Natural killer cell (primary cell): Measurements from ENCODE around the gene LEKR1. TPM values are rescaled to one million over a fixed set of nuclear protein-coding genes. Genes with fewer than 3 reads are reported as not detected.
"Not testable (repeated sequence)": the region's sequence is repeated elsewhere in the genome, so short reads cannot be mapped to it uniquely, and the experiment has no call there.

ENCODE experiments used
- ATAC-seq, 3 donors: fragments of 150-1000 bp in 2 of 3; fragments of 200-7000 bp in 1 of 3; cut with Tn5 transposase; 1 replicate in 1 of 3; 2 replicates in 2 of 3; pipeline ENCODE4 v1.10.0; 2021; ENCODE audit warnings: mild to moderate bottlenecking in 2 of 3, moderate library complexity in 2 of 3
- DNase-seq, 2 donors: peaks; one replicate each; pipeline versions ENCODE4 v3.0.0 to v3.0.0-alpha.2; 2013 to 2021; ENCODE audit warnings: mixed read lengths in 1 of 2
- H3K27ac ChIP-seq: one replicate; pipeline ENCODE4 v1.5.1; 2013; ENCODE audit warnings: mild to moderate bottlenecking, low read length
- H3K27me3 ChIP-seq: one replicate; pipeline ENCODE4 v1.6.1; 2013; ENCODE audit warnings: low read length; ENCODE audit not compliant: control insufficient read depth, insufficient read depth
- H3K36me3 ChIP-seq: one replicate; pipeline ENCODE4 v1.6.1; 2013; ENCODE audit warnings: low read length; ENCODE audit not compliant: control insufficient read depth, insufficient read depth
- H3K4me1 ChIP-seq: one replicate; pipeline ENCODE4 v1.6.1; 2013; ENCODE audit warnings: low read length; ENCODE audit not compliant: control insufficient read depth, insufficient read depth
- H3K4me3 ChIP-seq: one replicate; pipeline ENCODE4 v1.5.1; 2013; ENCODE audit warnings: low read length
- H3K9me3 ChIP-seq: one replicate; pipeline ENCODE4 v1.6.1; 2013; ENCODE audit warnings: low read length; ENCODE audit not compliant: control insufficient read depth, insufficient read depth
- H3K27ac Mint-ChIP-seq, 2 donors: one replicate each; pipeline ENCODE4 v1.8.0; 2022; ENCODE audit warnings: mild to moderate bottlenecking in 2 of 2, mixed read lengths in 2 of 2, moderate library complexity in 1 of 2
- H3K27me3 Mint-ChIP-seq, 2 donors: one replicate each; pipeline ENCODE4 v1.8.0; 2022; ENCODE audit warnings: low read depth in 2 of 2, mixed read lengths in 2 of 2
- H3K36me3 Mint-ChIP-seq: one replicate; pipeline ENCODE4 v1.8.0; 2022; ENCODE audit warnings: mixed read lengths
- H3K4me1 Mint-ChIP-seq, 2 donors: one replicate each; pipeline ENCODE4 v1.8.0; 2022; ENCODE audit warnings: mixed read lengths in 2 of 2
- H3K4me3 Mint-ChIP-seq: one replicate; pipeline ENCODE4 v1.8.0; 2022; ENCODE audit warnings: mild to moderate bottlenecking, moderate library complexity, mixed read lengths
- H3K9me3 Mint-ChIP-seq, 2 donors: one replicate each; pipeline ENCODE4 v1.8.0; 2022; ENCODE audit warnings: mixed read lengths in 2 of 2
- WGBS: methylation state at CpG from one replicate; pipeline ENCODE4 v1.1.7; 2013; ENCODE audit warnings: missing lambda C conversion rate; ENCODE audit not compliant: insufficient coverage; 5-methylcytosine and 5-hydroxymethylcytosine counted together
- intact Hi-C: fragments of 100-400 bp; cut with micrococcal nuclease; formaldehyde crosslinking; loops from one replicate; pipeline ENCODE4 v1.14.2; 2022
- total RNA-seq, 4 donors: library from RNA; stranded (reverse); fragments of 120-200 nt in 1 of 4; gene quantifications; one replicate each; pipeline versions ENCODE4 v1.2.3 to v1.2.4, GENCODE V29; 2013 to 2022
- TF ChIP-seq, protein P1 (sequence below): fragments of 200-600 bp; IDR thresholded peaks from one replicate; pipeline ENCODE4 v1.8.0; 2022; ENCODE audit warnings: antibody characterized with exemption

Gene LEKR1
- total RNA-seq, 3 donors from 2014 or later (not counting 1 experiment from before 2014, with no cell fraction given): 1.1 to 1.7 (median 1.2) TPM

DNA sequence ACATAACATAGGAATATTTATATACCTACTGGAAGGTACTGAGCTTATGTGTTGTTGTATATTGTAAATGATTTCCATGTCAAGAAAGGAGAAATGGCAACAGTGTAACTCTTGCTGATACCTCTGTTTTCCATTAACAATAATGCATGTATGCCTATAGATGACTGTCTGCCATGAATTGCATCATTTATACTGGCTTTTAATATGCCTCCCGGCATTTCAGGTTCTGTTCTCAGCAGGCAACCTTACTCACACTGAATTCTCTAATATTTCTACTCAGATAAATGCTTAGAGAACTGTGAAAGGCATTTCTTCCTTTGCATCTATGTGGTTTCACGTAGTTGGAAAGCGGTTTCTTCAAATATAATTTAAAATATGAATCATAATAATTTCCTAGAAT lies 41.8 kb downstream of the LEKR1 start:
- Mint-ChIP-seq H3K9me3 (peaks cover 2 to 3% of the 10 kb centered on the region in 2 donors), H3K27ac (no peak overlapping the region), H3K4me1 (no peaks in the 10 kb centered on the region), H3K27me3 (no peaks in the 10 kb centered on the region), H3K4me3 (no peak overlapping the region), H3K36me3 (no peaks in the 10 kb centered on the region)
- H3K36me3 ChIP-seq: no peaks in the 10 kb centered on the region
- H3K4me3 ChIP-seq: no peak overlapping the region
- WGBS: 87% methylated on average over 1 of the region's 3 CpGs
- H3K27ac ChIP-seq: no peak overlapping the region
- TF ChIP-seq, protein P1, sequence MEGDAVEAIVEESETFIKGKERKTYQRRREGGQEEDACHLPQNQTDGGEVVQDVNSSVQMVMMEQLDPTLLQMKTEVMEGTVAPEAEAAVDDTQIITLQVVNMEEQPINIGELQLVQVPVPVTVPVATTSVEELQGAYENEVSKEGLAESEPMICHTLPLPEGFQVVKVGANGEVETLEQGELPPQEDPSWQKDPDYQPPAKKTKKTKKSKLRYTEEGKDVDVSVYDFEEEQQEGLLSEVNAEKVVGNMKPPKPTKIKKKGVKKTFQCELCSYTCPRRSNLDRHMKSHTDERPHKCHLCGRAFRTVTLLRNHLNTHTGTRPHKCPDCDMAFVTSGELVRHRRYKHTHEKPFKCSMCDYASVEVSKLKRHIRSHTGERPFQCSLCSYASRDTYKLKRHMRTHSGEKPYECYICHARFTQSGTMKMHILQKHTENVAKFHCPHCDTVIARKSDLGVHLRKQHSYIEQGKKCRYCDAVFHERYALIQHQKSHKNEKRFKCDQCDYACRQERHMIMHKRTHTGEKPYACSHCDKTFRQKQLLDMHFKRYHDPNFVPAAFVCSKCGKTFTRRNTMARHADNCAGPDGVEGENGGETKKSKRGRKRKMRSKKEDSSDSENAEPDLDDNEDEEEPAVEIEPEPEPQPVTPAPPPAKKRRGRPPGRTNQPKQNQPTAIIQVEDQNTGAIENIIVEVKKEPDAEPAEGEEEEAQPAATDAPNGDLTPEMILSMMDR: no peak
- DNase-seq: no peak
- no peak for ATAC-seq
- intact Hi-C loops: no loop called here
- no peaks in the 10 kb centered on the region for H3K4me1 ChIP-seq
- no peaks in the 10 kb centered on the region for H3K27me3 ChIP-seq
- H3K9me3 ChIP-seq: no peaks in the 10 kb centered on the region

DNA sequence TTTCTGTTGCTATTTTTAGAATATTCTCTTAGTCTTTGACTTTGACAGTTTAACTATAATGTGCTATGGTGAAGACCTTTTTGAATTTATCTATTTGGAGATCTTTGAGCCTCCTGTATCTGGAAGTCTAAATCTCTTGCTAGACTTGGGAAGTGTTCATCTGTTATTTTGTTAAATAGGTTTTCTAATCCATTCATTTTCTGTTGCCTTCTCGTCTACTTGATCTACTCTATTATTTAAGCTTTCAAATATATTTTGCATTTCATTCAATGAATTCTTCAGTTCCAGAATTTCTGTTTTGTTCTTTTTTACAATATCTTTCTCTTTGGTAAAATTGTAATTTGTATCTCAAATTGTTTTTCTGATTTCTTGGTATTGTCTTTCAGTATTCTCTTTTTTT lies 47.8 kb downstream of the LEKR1 start:
- TF ChIP-seq, protein P1: no peak
- Histone ChIP-seq H3K27me3 (no peaks in the 10 kb centered on the region), H3K36me3 (no peaks in the 10 kb centered on the region), H3K4me1 (no peaks in the 10 kb centered on the region), H3K27ac (no peak overlapping the region), H3K9me3 (no peaks in the 10 kb centered on the region), H3K4me3 (no peak overlapping the region)
- DNase-seq (no peak), ATAC-seq (no peak)
- peaks cover 26% of the 10 kb centered on the region for H3K36me3 Mint-ChIP-seq
- no peaks in the 10 kb centered on the region for H3K27me3 Mint-ChIP-seq
- no peak overlapping the region for H3K27ac Mint-ChIP-seq
- no peak overlapping the region for H3K4me3 Mint-ChIP-seq
- H3K9me3 Mint-ChIP-seq: peaks cover 8 to 16% of the 10 kb centered on the region in 2 donors
- intact Hi-C loops: no loop called here
- WGBS: no CpG with 5 or more reads among the region's 1 CpG
- H3K4me1 Mint-ChIP-seq: no peaks in the 10 kb centered on the region

DNA sequence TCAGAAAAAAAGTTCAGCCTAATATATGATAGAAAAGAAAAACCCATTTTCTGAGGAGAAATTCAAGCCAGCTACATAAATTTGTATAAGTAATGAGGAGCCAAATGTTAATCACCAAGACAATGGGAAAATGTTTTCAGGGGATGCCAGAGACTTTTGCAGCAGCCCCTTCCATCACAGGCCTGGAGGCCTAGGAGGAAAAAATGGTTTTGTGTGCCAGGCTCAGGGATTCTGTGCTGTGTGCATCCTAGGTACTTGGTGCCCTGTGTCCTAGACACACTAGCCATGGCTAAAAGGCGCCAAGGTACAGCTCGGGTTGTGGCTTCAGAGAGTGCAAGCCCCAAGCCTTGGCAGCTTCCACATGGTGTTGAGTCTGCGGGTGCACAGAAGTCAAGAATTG lies 53.3 kb downstream of the LEKR1 start:
- H3K27ac ChIP-seq, H3K9me3 ChIP-seq, ATAC-seq, H3K27ac Mint-ChIP-seq, H3K4me3 Mint-ChIP-seq, H3K4me3 ChIP-seq, H3K4me1 ChIP-seq, H3K4me1 Mint-ChIP-seq, H3K27me3 ChIP-seq, intact Hi-C loops, H3K27me3 Mint-ChIP-seq, DNase-seq, H3K36me3 ChIP-seq: not testable (repeated sequence)
- peaks cover 9 to 13% of the 10 kb centered on the region in 2 donors for H3K9me3 Mint-ChIP-seq
- 94% methylated on average over 3 of the region's 3 CpGs for WGBS
- peaks cover 31% of the 10 kb centered on the region for H3K36me3 Mint-ChIP-seq

DNA sequence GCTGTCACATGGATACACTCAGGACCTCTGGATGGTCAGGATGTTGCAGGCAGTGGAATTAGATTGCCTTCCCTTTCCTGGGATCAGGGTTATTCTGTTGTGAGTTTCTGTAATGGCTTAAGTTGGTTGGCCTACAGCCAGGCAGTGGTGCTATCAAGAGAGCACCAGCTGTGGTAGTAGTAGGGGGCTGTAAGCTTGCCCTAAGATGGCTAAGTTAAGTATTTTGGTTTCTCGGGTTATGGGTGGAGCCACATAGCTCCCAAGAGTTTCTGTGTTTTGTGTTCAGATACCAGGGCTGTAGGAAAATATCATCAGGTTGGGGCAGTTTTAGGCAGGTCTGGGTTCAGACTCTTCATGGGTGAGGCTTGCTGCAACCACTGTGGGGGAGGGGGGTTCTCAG lies 59.6 kb downstream of the LEKR1 start:
- WGBS: 93% methylated on average over 1 of the region's 1 CpG
- Histone ChIP-seq H3K4me3 (no peak overlapping the region), H3K27me3 (no peaks in the 10 kb centered on the region), H3K9me3 (no peaks in the 10 kb centered on the region), H3K36me3 (no peaks in the 10 kb centered on the region), H3K27ac (no peak overlapping the region), H3K4me1 (no peaks in the 10 kb centered on the region)
- intact Hi-C loops: no loop called here
- Mint-ChIP-seq H3K4me3 (no peak overlapping the region), H3K36me3 (peaks cover 23% of the 10 kb centered on the region), H3K27me3 (no peaks in the 10 kb centered on the region), H3K4me1 (no peaks in the 10 kb centered on the region), H3K27ac (no peak overlapping the region), H3K9me3 (peaks cover 3 to 14% of the 10 kb centered on the region in 2 donors)
- DNase-seq: no peak
- ATAC-seq: no peak
- TF ChIP-seq, protein P1: no peak
